Measurements from ENCODE around the gene ANK2.

ANK2 gene

GRCh38 chr4:113371111-113371510, 321.7 kb downstream of the ANK2 start:
- H3K27ac ChIP-seq, result no peak overlapping the region
- no peak overlapping the region for H3K4me3 ChIP-seq

GRCh38 chr4:113375964-113376666, 326.7 kb downstream of the ANK2 start:
- H3K27ac ChIP-seq, result no peak overlapping the region
- H3K4me3 ChIP-seq, result no peak overlapping the region

- no peak overlapping the region for H3K27ac ChIP-seq
- H3K4me3 ChIP-seq, result no peak overlapping the region
Measured at GRCh38 chr4:113378836-113379235, 329.4 kb downstream of the ANK2 start.

- H3K27ac ChIP-seq, result peak overlapping the region in 14 of 21 experiments; percentile 4 to 78 (median 45)
Measured at GRCh38 chr4:113382704-113383103, 333.3 kb downstream of the ANK2 start.

GRCh38 chr4:113383111-113383785, 333.8 kb downstream of the ANK2 start:
- no peak overlapping the region for H3K4me3 ChIP-seq
- H3K27ac ChIP-seq, result peak overlapping the region in 14 of 21 experiments; percentile 5 to 78 (median 50)

More at GRCh38 chr4:113382704-113383103, 333.3 kb downstream of the ANK2 start:
- no peak overlapping the region for H3K4me3 ChIP-seq

- Histone ChIP-seq H3K27ac (peak overlapping the region in 13 of 21 experiments; percentile 5 to 78 (median 34)), H3K4me3 (no peak overlapping the region)
Measured at GRCh38 chr4:113384600-113384999, 335.1 kb downstream of the ANK2 start.

GRCh38 chr4:113385281-113385899, 335.9 kb downstream of the ANK2 start:
- Histone ChIP-seq H3K4me3 (no peak overlapping the region), H3K27ac (peak overlapping the region in 7 of 21 experiments; percentile 12 to 78 (median 39))

- Histone ChIP-seq H3K27ac (no peak overlapping the region), H3K4me3 (no peak overlapping the region)
Measured at GRCh38 chr4:113389160-113389559, 339.7 kb downstream of the ANK2 start.

GRCh38 chr4:113390850-113391249, 341.4 kb downstream of the ANK2 start:
- Histone ChIP-seq H3K4me3 (no peak overlapping the region), H3K27ac (no peak overlapping the region)

- H3K4me3 ChIP-seq, result no peak overlapping the region
- no peak overlapping the region for H3K27ac ChIP-seq
Measured at GRCh38 chr4:113394108-113394729, 344.8 kb downstream of the ANK2 start.

- H3K27ac ChIP-seq, result peak overlapping the region in 1 of 21 experiments; percentile 46
Measured at GRCh38 chr4:113394730-113395530, 345.5 kb downstream of the ANK2 start.

GRCh38 chr4:113397114-113397701, 347.8 kb downstream of the ANK2 start:
- no peak overlapping the region for H3K4me3 ChIP-seq
- H3K27ac ChIP-seq, result peak overlapping the region in 7 of 21 experiments; percentile 4 to 77 (median 34)

More at GRCh38 chr4:113394730-113395530, 345.5 kb downstream of the ANK2 start:
- no peak overlapping the region for H3K4me3 ChIP-seq

- peak overlapping the region in 1 of 21 experiments; percentile 77 for H3K27ac ChIP-seq
- no peak overlapping the region for H3K4me3 ChIP-seq
Measured at GRCh38 chr4:113398441-113399143, 349.1 kb downstream of the ANK2 start.

- no peak overlapping the region for H3K27ac ChIP-seq
- H3K4me3 ChIP-seq, result no peak overlapping the region
Measured at GRCh38 chr4:113404167-113404571, 354.7 kb downstream of the ANK2 start.

GRCh38 chr4:113404841-113405240, 355.4 kb downstream of the ANK2 start:
- Histone ChIP-seq H3K27ac (no peak overlapping the region), H3K4me3 (no peak overlapping the region)

- H3K4me3 ChIP-seq, result no peak overlapping the region
- H3K27ac ChIP-seq, result no peak overlapping the region
Measured at GRCh38 chr4:113405874-113406722, 356.6 kb downstream of the ANK2 start.

GRCh38 chr4:113406723-113407016, 357.2 kb downstream of the ANK2 start:
- no peak overlapping the region for H3K4me3 ChIP-seq
- H3K27ac ChIP-seq, result no peak overlapping the region

GRCh38 chr4:113407409-113407808, 358.0 kb downstream of the ANK2 start:
- H3K27ac ChIP-seq, result no peak overlapping the region
- no peak overlapping the region for H3K4me3 ChIP-seq
